Endothelial cell of umbilical vein (primary cell): Measurements from ENCODE around the gene IGFBP7. TPM values are rescaled to one million over a fixed set of nuclear protein-coding genes. Genes with fewer than 3 reads are reported as not detected.

ENCODE experiments used
- BruUV-seq: library from RNA; stranded (reverse); fragments of 400-500 nt; replicated peaks from 2 replicates; lab custom pipeline; 2021; lab: Mats Ljungman, UMichigan
- CTCF ChIA-PET: fragments of 300-600, 350-600 bp; sonication (Branson Sonifier 250); formaldehyde crosslinking; loops from one replicate; lab custom pipeline; 2021; ENCODE audit warnings: antibody characterized with exemption, inconsistent platforms; lab: Charles Lee
- POLR2A ChIA-PET: fragments of 300-600, 350-600 bp; sonication (Branson Sonifier 250); formaldehyde crosslinking; loops from one replicate; lab custom pipeline; 2021; ENCODE audit warnings: antibody characterized with exemption, inconsistent platforms; lab: Charles Lee
- DNase-seq: peaks from one replicate; pipeline ENCODE4 v3.0.0-alpha.2; 2011; ENCODE audit warnings: low read depth, low spot score
- FAIRE-seq: peaks from 2 replicates; lab custom pipeline; 2011; peaks lifted over from hg19 to GRCh38; lab: Jason Lieb, UNC
- H2AFZ ChIP-seq: 2 replicates; pipeline ENCODE4 v1.6.0; 2012; ENCODE audit warnings: low read depth, low read length, control low read depth, inconsistent platforms
- H3K27ac ChIP-seq: 2 replicates; pipeline ENCODE4 v1.5.1; 2011; ENCODE audit warnings: low read depth, mild to moderate bottlenecking, control low read depth, low read length, moderate library complexity; ENCODE audit not compliant: insufficient read depth
- H3K27me3 ChIP-seq, 2 experiments: 2 replicates each; pipeline versions ENCODE4 v1.6.0 to v1.6.1; 2011; ENCODE audit warnings: low read length in 2 of 2, mixed read lengths in 1 of 2; ENCODE audit not compliant: control insufficient read depth in 2 of 2, insufficient read depth in 2 of 2
- H3K36me3 ChIP-seq, 2 experiments: 2 replicates in 1 of 2; 3 replicates in 1 of 2; pipeline ENCODE4 v1.5.1; 2011; ENCODE audit warnings: low read length in 2 of 2, mild to moderate bottlenecking in 1 of 2, moderate library complexity in 1 of 2; ENCODE audit not compliant: control insufficient read depth in 2 of 2, insufficient read depth in 2 of 2; ENCODE audit errors: extremely low read depth in 1 of 2
- H3K4me1 ChIP-seq: 3 replicates; pipeline ENCODE4 v1.5.1; 2011; ENCODE audit warnings: mild to moderate bottlenecking, low read length; ENCODE audit not compliant: control insufficient read depth, insufficient read depth; ENCODE audit errors: extremely low read depth
- H3K4me2 ChIP-seq: 2 replicates; pipeline ENCODE4 v1.6.1; 2011; ENCODE audit warnings: low read length, control low read depth, mixed read lengths; ENCODE audit not compliant: insufficient read depth
- H3K4me3 ChIP-seq, 3 experiments: fragments of 200-600 bp in 1 of 3; sonication (generic), shearing (Covaris generic) in 1 of 3; replicated peaks in 1 of 3; 2 replicates each; pipeline ENCODE4 v1.5.1; 2011 to 2016; ENCODE audit warnings: control low read depth in 3 of 3, low read length in 3 of 3, mild to moderate bottlenecking in 2 of 3, inconsistent platforms in 1 of 3, low read depth in 1 of 3, moderate library complexity in 1 of 3; ENCODE audit not compliant: insufficient read depth in 1 of 3
- H3K79me2 ChIP-seq: 2 replicates; pipeline ENCODE4 v1.6.0; 2012; ENCODE audit warnings: low read length, inconsistent platforms; ENCODE audit not compliant: control insufficient read depth, insufficient read depth
- H3K9ac ChIP-seq: replicated peaks from 2 replicates; pipeline ENCODE3; 2011; ENCODE audit warnings: low read length, control low read depth; ENCODE audit not compliant: insufficient read depth; ENCODE audit errors: extremely low read depth
- H3K9me1 ChIP-seq: replicated peaks from 3 replicates; pipeline ENCODE4 v1.6.0; 2011; ENCODE audit warnings: mild to moderate bottlenecking, low read length; ENCODE audit not compliant: control insufficient read depth, insufficient read depth; ENCODE audit errors: extremely low read depth
- H3K9me3 ChIP-seq: replicated peaks from 2 replicates; pipeline ENCODE4 v1.5.1; 2012; ENCODE audit warnings: low read length, inconsistent platforms; ENCODE audit not compliant: control insufficient read depth, insufficient read depth
- H4K20me1 ChIP-seq: replicated peaks from 2 replicates; pipeline ENCODE3; 2011; ENCODE audit warnings: mild to moderate bottlenecking, low read length; ENCODE audit not compliant: control insufficient read depth, insufficient read depth; ENCODE audit errors: extremely low read depth
- EZH2 ChIP-seq: IDR thresholded peaks from 2 replicates; pipeline ENCODE4 v1.6.1; 2012; ENCODE audit warnings: borderline replicate concordance, low read depth, mild to moderate bottlenecking, moderate library complexity, low read length, inconsistent platforms; ENCODE audit not compliant: severe bottlenecking
- FOS ChIP-seq: IDR thresholded peaks from 2 replicates; pipeline ENCODE4 v1.6.1; 2011; ENCODE audit warnings: mild to moderate bottlenecking, low read length, moderate library complexity, borderline replicate concordance; ENCODE audit not compliant: insufficient read depth
- GATA2 ChIP-seq: IDR thresholded peaks from 2 replicates; pipeline ENCODE4 v1.7.0; 2011; ENCODE audit warnings: low read depth, mild to moderate bottlenecking, moderate library complexity, mixed read lengths, low read length; ENCODE audit not compliant: insufficient read length, insufficient read depth
- MYC ChIP-seq: IDR thresholded peaks from one replicate; pipeline ENCODE4 v1.6.1; 2011; ENCODE audit warnings: mild to moderate bottlenecking, low read depth, low read length
- dilution Hi-C: fragments of 300-500 bp; cut with MboI; formaldehyde crosslinking; loops from one replicate; pipeline ENCODE4 v1.15.0; 2019; ENCODE audit warnings: low sequenced_read_pairs; ENCODE audit not compliant: extremely low pct_ligation_motif_present
- intact Hi-C: fragments of 100-400 bp; cut with micrococcal nuclease; formaldehyde crosslinking; loops from one replicate; pipeline ENCODE4 v1.10.0; 2022
- polyA plus RNA-seq, 4 experiments: library from polyadenylated mRNA; depleted of rRNA in 3 of 4; stranded (reverse) in 3 of 4; unstranded in 1 of 4; fragments of >200 nt; gene quantifications; 2 replicates each; pipeline versions ENCODE4 v1.2.1 to v1.2.3, GENCODE V29; 2011 to 2012; ENCODE audit warnings: missing spikeins in 1 of 4
- total RNA-seq: library from RNA; stranded (reverse); gene quantifications from 2 replicates; pipeline ENCODE4 v1.2.3, GENCODE V29; 2021
- TF ChIP-seq, protein P1 (sequence below): IDR thresholded peaks from 2 replicates; pipeline ENCODE4 v1.6.1; 2011; ENCODE audit not compliant: insufficient read depth, insufficient read length
- TF ChIP-seq, protein P2 (sequence below), 2 donors: IDR thresholded peaks; 1 replicate in 1 of 2; 2 replicates in 1 of 2; pipeline ENCODE4 v1.5.1; 2011; ENCODE audit warnings: low read length in 2 of 2, mild to moderate bottlenecking in 2 of 2, moderate library complexity in 2 of 2, control low read depth in 1 of 2, inconsistent platforms in 1 of 2, low read depth in 1 of 2; ENCODE audit not compliant: insufficient read depth in 1 of 2; ENCODE audit errors: extremely low read depth in 1 of 2

The IGFBP7 gene
- total and polyA plus RNA-seq, 2 donors (not counting 3 experiments of a cell fraction or from before 2014, with no cell fraction given): 526 to 770 TPM

GRCh38 chr4:57041020-57041419 is 69.2 kb downstream of the IGFBP7 start:
- H3K36me3 ChIP-seq: peaks cover 3 to 32% of the 10 kb centered on the region in 2 experiments
- H3K9me3 ChIP-seq: no peaks in the 10 kb centered on the region
- no peaks in the 10 kb centered on the region for H3K27me3 ChIP-seq
- no peak overlapping the region for H3K4me2 ChIP-seq
- TF ChIP-seq MYC (no peak), FOS (no peak), EZH2 (no peak), GATA2 (no peak)
- TF ChIP-seq, protein P1, sequence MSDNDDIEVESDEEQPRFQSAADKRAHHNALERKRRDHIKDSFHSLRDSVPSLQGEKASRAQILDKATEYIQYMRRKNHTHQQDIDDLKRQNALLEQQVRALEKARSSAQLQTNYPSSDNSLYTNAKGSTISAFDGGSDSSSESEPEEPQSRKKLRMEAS: no peak
- TF ChIP-seq, protein P2, sequence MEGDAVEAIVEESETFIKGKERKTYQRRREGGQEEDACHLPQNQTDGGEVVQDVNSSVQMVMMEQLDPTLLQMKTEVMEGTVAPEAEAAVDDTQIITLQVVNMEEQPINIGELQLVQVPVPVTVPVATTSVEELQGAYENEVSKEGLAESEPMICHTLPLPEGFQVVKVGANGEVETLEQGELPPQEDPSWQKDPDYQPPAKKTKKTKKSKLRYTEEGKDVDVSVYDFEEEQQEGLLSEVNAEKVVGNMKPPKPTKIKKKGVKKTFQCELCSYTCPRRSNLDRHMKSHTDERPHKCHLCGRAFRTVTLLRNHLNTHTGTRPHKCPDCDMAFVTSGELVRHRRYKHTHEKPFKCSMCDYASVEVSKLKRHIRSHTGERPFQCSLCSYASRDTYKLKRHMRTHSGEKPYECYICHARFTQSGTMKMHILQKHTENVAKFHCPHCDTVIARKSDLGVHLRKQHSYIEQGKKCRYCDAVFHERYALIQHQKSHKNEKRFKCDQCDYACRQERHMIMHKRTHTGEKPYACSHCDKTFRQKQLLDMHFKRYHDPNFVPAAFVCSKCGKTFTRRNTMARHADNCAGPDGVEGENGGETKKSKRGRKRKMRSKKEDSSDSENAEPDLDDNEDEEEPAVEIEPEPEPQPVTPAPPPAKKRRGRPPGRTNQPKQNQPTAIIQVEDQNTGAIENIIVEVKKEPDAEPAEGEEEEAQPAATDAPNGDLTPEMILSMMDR (IDR thresholded peaks at IDR 0.05; ENCODE audit: extremely low read depth in 1 of 2, insufficient read depth in 1 of 2, low read depth in 1 of 2, low read length in 2 of 2): no peak
- DNase-seq (no peak), FAIRE-seq (no peak)
- no TSS peak for BruUV-seq
- ChIA-PET POLR2A (no interaction called here), CTCF (interaction anchor here (1.0 to 3.7 kb wide), 3 partner anchors 10 to 122 kb away, joined by 3 to 16 read pairs (median 3); no protein-coding TSS in a partner anchor)
- peaks cover 22% of the 10 kb centered on the region for H3K4me1 ChIP-seq
- dilution Hi-C loops (no loop called here), intact Hi-C loops (no loop called here)
- H3K79me2 ChIP-seq: peaks cover 22% of the 10 kb centered on the region
- no peak overlapping the region for H3K27ac ChIP-seq
- no peak overlapping the region for H3K4me3 ChIP-seq
- no peak overlapping the region for H3K9ac ChIP-seq
- H2AFZ ChIP-seq: no peak overlapping the region
- H3K9me1 ChIP-seq: no peaks in the 10 kb centered on the region
- H4K20me1 ChIP-seq: no peaks in the 10 kb centered on the region
